ENCODE results near the gene TMEFF2.
"Not testable (repeated sequence)": the region's sequence is repeated elsewhere in the genome, so short reads cannot be mapped to it uniquely, and the experiment has no call there.

The TMEFF2 gene

GRCh38 chr2:192184349-192184748, 10.4 kb downstream of the TMEFF2 start:
- no peak for DNase-seq (ENCODE audit: low spot score)

GRCh38 chr2:192183296-192183695, 11.4 kb downstream of the TMEFF2 start:
- DNase-seq (ENCODE audit: low spot score) = no peak

- no peak for DNase-seq (ENCODE audit: low spot score)
These were observed 27.8 kb downstream of the TMEFF2 start for GRCh38 chr2:192166946-192167345.

GRCh38 chr2:192165842-192166241, 28.9 kb downstream of the TMEFF2 start:
- DNase-seq (ENCODE audit: low spot score) = no peak

- peak; percentile 10 for DNase-seq (ENCODE audit: low spot score)
These were observed 32.2 kb downstream of the TMEFF2 start for GRCh38 chr2:192162392-192163042.

- DNase-seq (ENCODE audit: low spot score) = no peak
These were observed 33.0 kb downstream of the TMEFF2 start for GRCh38 chr2:192161656-192162290.

- DNase-seq (ENCODE audit: low spot score) = no peak
These were observed 35.0 kb downstream of the TMEFF2 start for GRCh38 chr2:192159736-192160135.

GRCh38 chr2:192159208-192159607, 35.5 kb downstream of the TMEFF2 start:
- no peak for DNase-seq (ENCODE audit: low spot score)

- DNase-seq (ENCODE audit: low spot score) = no peak
These were observed 37.0 kb downstream of the TMEFF2 start for GRCh38 chr2:192157776-192158175.

GRCh38 chr2:192155511-192156118, 39.1 kb downstream of the TMEFF2 start:
- DNase-seq (ENCODE audit: low spot score) = no peak

GRCh38 chr2:192153561-192153960, 41.2 kb downstream of the TMEFF2 start:
- DNase-seq (ENCODE audit: low spot score) = no peak

GRCh38 chr2:192151853-192152252, 42.9 kb downstream of the TMEFF2 start:
- no peak for DNase-seq (ENCODE audit: low spot score)

- DNase-seq (ENCODE audit: low spot score) = no peak
These were observed 44.6 kb downstream of the TMEFF2 start for GRCh38 chr2:192150166-192150565.

GRCh38 chr2:192148620-192149321, 46.0 kb downstream of the TMEFF2 start:
- DNase-seq (ENCODE audit: low spot score) = no peak

- DNase-seq (ENCODE audit: low spot score) = no peak
These were observed 46.5 kb downstream of the TMEFF2 start for GRCh38 chr2:192148241-192148619.

GRCh38 chr2:192146069-192147015, 48.4 kb downstream of the TMEFF2 start:
- no peak for DNase-seq (ENCODE audit: low spot score)

GRCh38 chr2:192145496-192145895, 49.2 kb downstream of the TMEFF2 start:
- DNase-seq (ENCODE audit: low spot score) = no peak

- no peak for DNase-seq (ENCODE audit: low spot score)
These were observed 54.4 kb downstream of the TMEFF2 start for GRCh38 chr2:192140236-192140839.

- no peak for DNase-seq (ENCODE audit: low spot score)
These were observed 54.9 kb downstream of the TMEFF2 start for GRCh38 chr2:192139813-192140212.

GRCh38 chr2:192137451-192137850, 57.3 kb downstream of the TMEFF2 start:
- no peak for DNase-seq (ENCODE audit: low spot score)

GRCh38 chr2:192132604-192133003, 62.1 kb downstream of the TMEFF2 start:
- not testable (repeated sequence) for DNase-seq (ENCODE audit: low spot score)

Data from germinal center (tissue), 1 donor.